ENCODE data around the gene GNL3.
A peak's percentile ranks its signal among the peaks of the same experiment; 100 is the strongest.

Gene GNL3

GRCh38 chr3:52712291-52713212, 26.7 kb downstream of the GNL3 start:
- Histone ChIP-seq H2BK5ac (ENCODE audit: low read depth, low read length, poor library complexity, severe bottlenecking) (no peak overlapping the region), H2BK12ac (ENCODE audit: low read length in 2 of 2) (no peak overlapping the region), H3K27me3 (ENCODE audit: control insufficient read depth in 1 of 2, insufficient read depth in 1 of 2, low read length in 2 of 2) (no peaks in the 10 kb centered on the region), H3K36me3 (ENCODE audit: control insufficient read depth in 1 of 2, insufficient read depth in 2 of 2, low read depth in 1 of 2, low read length in 2 of 2) (peaks cover 25 to 31% of the 10 kb centered on the region in 2 experiments), H3K4me2 (ENCODE audit: low read length, poor library complexity, severe bottlenecking) (no peak overlapping the region), H2BK15ac (ENCODE audit: low read depth, poor library complexity, severe bottlenecking) (no peak overlapping the region), H3K4me3 (ENCODE audit: insufficient read depth in 1 of 2, low read depth in 1 of 2, low read length in 2 of 2) (no peak overlapping the region), H2BK120ac (ENCODE audit: low read depth, low read length) (no peak overlapping the region), H4K91ac (ENCODE audit: low read length) (no peak overlapping the region), H2AK5ac (ENCODE audit: low read length, severe bottlenecking) (no peak overlapping the region), H3K23ac (ENCODE audit: low read length in 2 of 2) (no peak overlapping the region), H3K79me1 (replicated peaks; ENCODE audit: low read length, poor library complexity, severe bottlenecking) (peaks cover 17% of the 10 kb centered on the region), H4K8ac (ENCODE audit: low read length) (no peak overlapping the region), H2AFZ (ENCODE audit: low read depth, low read length) (no peak overlapping the region), H3K18ac (ENCODE audit: low read depth in 1 of 2, low read length in 2 of 2) (no peak overlapping the region), H3K4ac (ENCODE audit: low read depth in 1 of 2, low read length in 2 of 2) (no peak overlapping the region), H3K9ac (ENCODE audit: low read length) (no peak overlapping the region), H3K4me1 (ENCODE audit: control insufficient read depth, insufficient read depth, low read depth, low read length) (peaks cover 11% of the 10 kb centered on the region), H3K27ac (ENCODE audit: low read length, poor library complexity, severe bottlenecking) (no peak overlapping the region), H3K14ac (ENCODE audit: low read length in 2 of 2) (no peak overlapping the region), H3K9me3 (ENCODE audit: control insufficient read depth, low read length) (no peaks in the 10 kb centered on the region)
- 93% methylated on average over 15 of the region's 17 CpGs for WGBS
- no peak for DNase-seq

GRCh38 chr3:52714335-52715302, 28.8 kb downstream of the GNL3 start:
- Histone ChIP-seq H2BK5ac (ENCODE audit: low read depth, low read length, poor library complexity, severe bottlenecking) (no peak overlapping the region), H2BK15ac (ENCODE audit: low read depth, poor library complexity, severe bottlenecking) (no peak overlapping the region), H3K36me3 (ENCODE audit: control insufficient read depth in 1 of 2, insufficient read depth in 2 of 2, low read depth in 1 of 2, low read length in 2 of 2) (peaks cover 19 to 30% of the 10 kb centered on the region in 2 experiments), H4K8ac (ENCODE audit: low read length) (peak overlapping the region; percentile 85), H3K18ac (ENCODE audit: low read depth in 1 of 2, low read length in 2 of 2) (no peak overlapping the region), H3K4me1 (ENCODE audit: control insufficient read depth, insufficient read depth, low read depth, low read length) (peaks cover 11% of the 10 kb centered on the region), H3K23ac (ENCODE audit: low read length in 2 of 2) (no peak overlapping the region), H2AFZ (ENCODE audit: low read depth, low read length) (no peak overlapping the region), H3K14ac (ENCODE audit: low read length in 2 of 2) (no peak overlapping the region), H2BK12ac (ENCODE audit: low read length in 2 of 2) (peak overlapping the region in 1 of 2 experiments; percentile 23), H3K27ac (ENCODE audit: low read length, poor library complexity, severe bottlenecking) (no peak overlapping the region), H4K91ac (ENCODE audit: low read length) (peak overlapping the region; percentile 50), H3K9me3 (ENCODE audit: control insufficient read depth, low read length) (peaks cover 5% of the 10 kb centered on the region), H3K27me3 (ENCODE audit: control insufficient read depth in 1 of 2, insufficient read depth in 1 of 2, low read length in 2 of 2) (no peaks in the 10 kb centered on the region), H3K79me1 (replicated peaks; ENCODE audit: low read length, poor library complexity, severe bottlenecking) (peaks cover 16% of the 10 kb centered on the region), H3K9ac (ENCODE audit: low read length) (no peak overlapping the region), H3K4me2 (ENCODE audit: low read length, poor library complexity, severe bottlenecking) (peak overlapping the region; percentile 23), H2AK5ac (ENCODE audit: low read length, severe bottlenecking) (no peak overlapping the region), H3K4ac (ENCODE audit: low read depth in 1 of 2, low read length in 2 of 2) (no peak overlapping the region), H3K4me3 (ENCODE audit: insufficient read depth in 1 of 2, low read depth in 1 of 2, low read length in 2 of 2) (no peak overlapping the region), H2BK120ac (ENCODE audit: low read depth, low read length) (no peak overlapping the region)
- DNase-seq: no peak
- 51% methylated on average over 36 of the region's 39 CpGs for WGBS

- H2BK12ac ChIP-seq (ENCODE audit: low read length in 2 of 2): no peak overlapping the region
- no peak overlapping the region for H3K9ac ChIP-seq (ENCODE audit: low read length)
- H2BK5ac ChIP-seq (ENCODE audit: low read depth, low read length, poor library complexity, severe bottlenecking): no peak overlapping the region
- H3K27me3 ChIP-seq (ENCODE audit: control insufficient read depth in 1 of 2, insufficient read depth in 1 of 2, low read length in 2 of 2): no peaks in the 10 kb centered on the region
- peaks cover 13% of the 10 kb centered on the region for H3K9me3 ChIP-seq (ENCODE audit: control insufficient read depth, low read length)
- WGBS: 98% methylated on average over 11 of the region's 11 CpGs
- no peak overlapping the region for H3K4ac ChIP-seq (ENCODE audit: low read depth in 1 of 2, low read length in 2 of 2)
- no peak overlapping the region for H4K8ac ChIP-seq (ENCODE audit: low read length)
- H2AFZ ChIP-seq (ENCODE audit: low read depth, low read length): no peak overlapping the region
- no peak overlapping the region for H2BK15ac ChIP-seq (ENCODE audit: low read depth, poor library complexity, severe bottlenecking)
- peaks cover 15 to 31% of the 10 kb centered on the region in 2 experiments for H3K36me3 ChIP-seq (ENCODE audit: control insufficient read depth in 1 of 2, insufficient read depth in 2 of 2, low read depth in 1 of 2, low read length in 2 of 2)
- no peak overlapping the region for H3K4me3 ChIP-seq (ENCODE audit: insufficient read depth in 1 of 2, low read depth in 1 of 2, low read length in 2 of 2)
- H3K18ac ChIP-seq (ENCODE audit: low read depth in 1 of 2, low read length in 2 of 2): no peak overlapping the region
- H3K4me2 ChIP-seq (ENCODE audit: low read length, poor library complexity, severe bottlenecking): no peak overlapping the region
- no peak overlapping the region for H3K14ac ChIP-seq (ENCODE audit: low read length in 2 of 2)
- no peak overlapping the region for H2AK5ac ChIP-seq (ENCODE audit: low read length, severe bottlenecking)
- no peak overlapping the region for H2BK120ac ChIP-seq (ENCODE audit: low read depth, low read length)
- peak overlapping the region; percentile 65 for H4K91ac ChIP-seq (ENCODE audit: low read length)
- DNase-seq: no peak
- H3K4me1 ChIP-seq (ENCODE audit: control insufficient read depth, insufficient read depth, low read depth, low read length): peaks cover 11% of the 10 kb centered on the region
- no peak overlapping the region for H3K27ac ChIP-seq (ENCODE audit: low read length, poor library complexity, severe bottlenecking)
- no peak overlapping the region for H3K23ac ChIP-seq (ENCODE audit: low read length in 2 of 2)
- peaks cover 16% of the 10 kb centered on the region for H3K79me1 ChIP-seq (replicated peaks; ENCODE audit: low read length, poor library complexity, severe bottlenecking)
These were observed 30.0 kb downstream of the GNL3 start for GRCh38 chr3:52715714-52716305.

Measured in mesenchymal stem cell (in vitro differentiated cells and primary cell).